Effector CD4-positive, alpha-beta T cell (primary cell): ENCODE results near the gene NDFIP2.

Experiments used
- DNase-seq: peaks from one replicate; pipeline ENCODE4 v3.0.0-alpha.2; 2020

The NDFIP2 gene

DNA sequence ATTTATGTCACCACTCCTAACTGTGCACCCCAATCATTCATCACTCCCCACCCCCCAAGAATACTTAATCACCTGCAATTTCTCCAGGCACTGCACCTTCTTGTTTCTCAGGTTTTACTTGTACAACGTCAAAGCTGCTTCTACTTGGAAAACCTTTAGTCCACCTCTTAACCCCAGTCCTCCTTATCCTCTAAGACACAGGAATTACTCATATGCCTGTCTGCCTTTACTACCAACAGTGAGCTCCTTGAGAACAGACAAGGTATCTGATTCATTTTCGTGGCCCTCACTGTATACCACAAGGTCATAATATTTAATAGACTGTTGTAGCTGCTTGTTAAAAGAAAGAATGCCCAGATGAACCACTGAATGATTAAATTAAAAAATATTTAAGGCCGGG lies 21.0 kb upstream of the NDFIP2 start:
- no peak for DNase-seq

DNA sequence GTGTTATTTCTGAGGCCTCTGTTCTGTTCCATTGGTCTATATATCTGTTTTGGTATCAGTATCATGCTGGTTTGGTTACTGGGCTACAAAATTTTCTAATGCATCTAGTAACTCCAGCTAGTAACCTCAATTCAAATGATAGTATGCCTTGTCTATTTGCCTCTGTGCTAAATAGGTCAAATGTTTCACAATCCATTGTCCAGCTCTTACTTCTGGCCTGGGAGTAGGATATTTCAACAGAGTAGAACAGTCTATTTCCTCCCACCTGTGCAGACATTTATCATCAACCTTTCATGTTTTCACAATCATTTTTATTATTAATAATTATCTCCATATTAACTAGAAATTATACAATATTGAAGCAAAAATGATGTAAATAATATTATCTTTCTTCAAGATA lies 18.1 kb upstream of the NDFIP2 start:
- no peak for DNase-seq

DNA sequence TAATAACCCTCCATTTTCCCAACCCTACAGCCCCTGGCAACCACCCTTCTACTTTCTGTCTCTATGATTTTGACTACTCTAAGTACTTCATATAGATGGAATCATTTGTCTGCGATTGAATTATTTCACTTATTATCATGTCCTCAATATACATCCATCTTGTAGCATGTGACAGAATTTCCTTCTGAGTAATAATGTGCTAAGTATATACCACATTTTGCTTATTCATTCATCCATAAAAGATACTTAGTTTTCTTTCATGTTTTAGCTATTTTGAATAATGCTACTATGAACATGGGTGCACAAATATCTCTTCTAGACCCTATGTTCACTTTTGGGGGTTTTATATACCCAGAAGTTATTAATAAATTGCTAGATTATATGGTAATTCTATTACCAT lies 17.4 kb upstream of the NDFIP2 start:
- DNase-seq, result no peak

DNA sequence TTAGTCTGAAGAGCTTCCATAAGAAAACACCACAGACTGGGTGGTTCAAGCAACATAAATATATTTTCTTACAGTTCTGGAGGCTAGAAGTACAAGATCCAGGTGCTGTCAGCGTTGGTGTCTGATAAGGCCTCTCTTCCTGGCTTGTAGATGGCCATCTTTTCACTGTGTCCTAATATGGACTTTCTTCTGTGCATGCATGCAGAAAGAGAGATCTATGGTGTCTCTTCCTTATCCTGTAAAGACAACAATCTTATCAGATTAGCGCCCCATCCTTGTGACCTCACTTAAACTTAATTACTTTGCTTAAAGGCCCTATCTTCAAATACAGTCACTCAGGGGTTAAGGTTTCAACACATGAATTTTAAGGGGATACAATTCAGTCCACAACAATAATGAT lies 14.1 kb upstream of the NDFIP2 start:
- DNase-seq, result no peak

DNA sequence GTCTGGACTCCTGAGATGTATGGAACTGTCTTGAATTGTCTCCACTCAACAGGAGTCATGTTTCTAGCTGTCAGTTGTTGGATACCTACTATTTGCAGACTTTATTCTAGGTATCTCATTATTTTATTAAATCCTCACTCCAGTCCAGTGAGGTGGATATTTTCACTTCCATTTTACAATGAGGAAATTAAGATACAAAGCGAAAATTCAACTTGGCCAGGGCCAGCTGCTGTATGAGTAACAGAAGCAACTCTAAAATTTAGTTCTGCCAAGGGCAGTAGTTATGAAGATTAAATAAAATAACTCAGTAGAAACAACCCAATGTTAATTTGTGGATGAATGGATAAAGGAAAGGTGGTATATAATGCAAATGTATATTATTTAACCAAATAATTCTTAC lies 12.6 kb upstream of the NDFIP2 start:
- no peak for DNase-seq

DNA sequence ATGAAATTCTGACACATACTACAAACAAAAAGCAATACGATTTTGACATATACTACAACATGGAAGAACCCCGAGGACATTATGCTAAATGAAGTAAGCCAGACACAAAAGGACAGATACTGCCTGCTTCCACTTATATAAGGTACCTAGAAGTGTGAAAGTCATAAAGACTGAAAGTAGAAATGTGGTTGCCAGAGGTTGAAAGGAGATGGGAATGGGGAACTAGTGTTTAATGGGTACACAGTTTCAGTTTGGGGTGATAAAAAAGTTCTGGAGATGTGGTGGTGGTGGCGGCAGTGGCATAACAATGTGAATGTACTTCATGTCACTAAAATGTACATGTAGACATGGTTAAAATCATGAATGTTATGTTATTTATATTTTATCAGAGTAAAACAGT lies 12.1 kb upstream of the NDFIP2 start:
- no peak for DNase-seq

DNA sequence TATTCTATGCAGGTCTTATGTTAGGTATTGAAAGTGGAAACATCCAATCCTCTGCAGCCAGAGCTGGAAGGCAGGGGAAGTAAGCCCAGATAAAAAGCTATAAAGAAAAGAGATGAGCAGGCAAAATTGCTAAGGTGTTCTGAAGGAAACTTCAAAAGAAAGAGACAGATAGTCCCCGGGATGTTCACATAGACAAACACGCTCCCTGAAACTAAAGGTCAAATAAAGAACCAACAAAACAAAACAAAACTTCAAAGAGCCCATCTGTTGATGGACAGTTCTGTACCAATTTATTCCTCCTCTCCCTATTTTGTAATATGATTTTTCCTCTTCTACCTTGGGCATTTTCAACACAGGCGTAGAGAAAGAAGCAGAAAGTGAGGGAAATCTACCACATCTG lies 11.3 kb upstream of the NDFIP2 start:
- no peak for DNase-seq

DNA sequence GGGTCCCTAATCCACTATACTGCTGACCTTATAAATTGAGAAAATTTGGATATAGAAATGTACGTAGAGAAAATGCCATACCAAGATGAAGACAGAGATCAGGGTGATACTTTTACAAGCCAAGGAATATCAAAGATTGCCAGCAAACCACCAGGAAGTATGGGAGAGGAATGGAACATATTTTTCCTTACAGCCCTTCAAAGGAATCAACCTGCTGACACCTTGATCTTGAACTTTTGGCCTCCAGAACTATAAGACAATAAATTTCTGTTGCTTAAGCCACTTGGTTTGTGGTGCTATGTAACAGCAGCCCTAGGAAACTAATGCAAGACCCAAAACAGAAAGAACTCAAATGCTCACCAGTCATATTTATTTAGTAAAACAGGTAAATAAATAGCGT lies 10.3 kb upstream of the NDFIP2 start:
- DNase-seq, result no peak

DNA sequence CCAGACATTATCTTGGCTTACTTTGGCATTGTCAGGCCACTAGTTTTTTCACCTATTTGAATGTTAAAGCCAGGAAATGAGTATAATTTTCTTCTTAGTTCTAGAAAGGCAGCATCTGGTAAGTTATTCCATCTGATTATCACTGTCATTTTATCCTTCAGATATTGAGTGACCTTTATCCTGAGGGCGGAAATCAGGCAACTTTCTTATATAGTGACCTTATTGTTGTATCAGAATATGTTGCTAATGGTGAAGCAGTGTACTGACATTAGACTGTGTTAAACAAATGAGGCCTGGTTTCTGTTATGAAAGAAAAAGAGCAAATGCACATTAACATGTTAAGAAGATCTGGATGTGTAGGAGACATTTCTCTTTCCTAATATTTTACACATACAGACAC lies 5.4 kb upstream of the NDFIP2 start:
- DNase-seq, result no peak

DNA sequence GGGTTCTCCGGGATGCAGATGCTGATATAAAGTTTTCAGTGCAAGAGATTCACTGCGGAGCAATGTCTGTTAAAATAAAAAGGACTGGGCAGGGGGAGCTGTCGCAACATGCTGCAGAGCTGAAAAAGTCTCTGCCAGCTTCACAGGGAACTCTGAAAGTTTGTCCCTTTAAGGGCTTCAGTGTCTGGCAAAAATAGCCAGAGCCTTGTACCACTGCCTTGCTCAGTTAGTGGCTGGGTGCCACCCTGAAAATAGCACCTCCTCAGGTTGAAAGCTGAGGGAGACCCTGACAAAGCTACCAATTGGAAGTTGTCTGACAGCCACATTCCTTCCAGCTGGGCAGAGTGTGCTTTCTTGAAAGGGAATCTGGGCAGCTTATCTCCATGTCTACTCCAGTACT lies 3.0 kb upstream of the NDFIP2 start:
- DNase-seq, result no peak

DNA sequence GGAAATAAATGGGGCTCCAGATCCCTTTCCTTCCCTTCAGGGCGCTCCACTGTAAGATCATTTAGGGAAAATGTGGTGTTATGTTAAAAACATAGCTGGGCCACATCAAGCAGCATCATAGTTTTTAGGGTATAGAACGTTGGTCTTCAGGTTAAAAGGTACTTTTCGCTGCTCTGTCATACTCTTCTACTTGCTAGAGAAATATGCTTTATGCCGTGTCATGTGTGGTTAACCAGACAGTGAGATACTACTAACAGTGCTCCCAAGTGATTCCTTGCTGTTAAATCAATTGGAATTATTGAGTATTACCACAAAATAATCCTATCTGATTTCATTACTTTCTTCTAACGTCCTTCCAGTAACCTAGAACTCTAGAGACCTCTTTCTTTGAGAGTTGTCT lies 1.1 kb upstream of the NDFIP2 start:
- DNase-seq, result no peak

DNA sequence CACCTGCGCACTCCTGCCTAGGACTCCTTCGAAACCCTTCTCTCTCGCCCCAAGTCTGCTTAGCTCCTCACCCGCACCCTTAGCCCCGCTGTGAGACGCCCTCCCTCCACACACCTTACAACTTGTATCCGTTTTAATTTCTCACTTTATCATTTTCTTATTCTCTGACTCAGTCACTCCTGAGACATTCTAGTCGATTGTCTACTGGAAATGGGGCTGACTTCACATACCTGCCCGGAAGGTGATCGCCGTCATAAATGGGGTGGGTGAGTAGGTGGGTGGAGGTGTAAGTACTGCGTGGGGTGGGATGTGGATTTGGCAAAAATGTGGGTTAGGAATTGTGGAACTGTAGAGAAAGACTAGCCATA lies 714 bp downstream of the NDFIP2 start:
- DNase-seq, result peak; percentile 24

DNA sequence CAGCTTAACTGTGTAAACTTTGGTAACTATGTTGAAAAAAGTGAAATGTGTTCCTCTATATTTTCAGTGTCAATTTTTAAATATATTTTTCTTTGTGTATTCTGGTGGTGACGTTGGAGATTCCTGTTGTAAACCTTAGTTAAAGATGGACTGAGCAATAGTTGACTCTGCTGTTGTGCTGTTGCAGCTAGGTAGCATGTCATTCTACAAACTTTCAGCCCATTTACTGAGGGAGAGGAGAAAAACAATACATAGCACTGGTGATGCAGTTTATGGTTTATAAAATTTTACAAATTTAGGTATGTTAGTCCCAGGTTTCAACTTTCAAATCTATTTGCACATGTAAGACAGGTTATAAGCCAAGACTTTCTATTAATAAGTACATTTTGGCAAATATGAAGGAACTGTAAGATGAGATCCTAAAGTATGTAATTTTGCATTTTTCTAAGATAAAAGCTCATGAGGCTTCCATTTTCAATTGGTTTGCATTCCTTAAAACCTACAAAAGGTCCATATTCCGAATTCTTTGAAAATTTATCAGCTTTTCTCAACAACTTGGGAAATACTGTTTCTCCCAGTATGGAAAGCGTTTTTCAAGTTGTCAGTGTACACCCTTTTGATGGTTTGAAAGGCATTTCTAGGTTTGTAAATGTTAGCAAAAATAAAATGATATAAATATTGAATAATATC lies 1.5 kb downstream of the NDFIP2 start:
- no peak for DNase-seq

DNA sequence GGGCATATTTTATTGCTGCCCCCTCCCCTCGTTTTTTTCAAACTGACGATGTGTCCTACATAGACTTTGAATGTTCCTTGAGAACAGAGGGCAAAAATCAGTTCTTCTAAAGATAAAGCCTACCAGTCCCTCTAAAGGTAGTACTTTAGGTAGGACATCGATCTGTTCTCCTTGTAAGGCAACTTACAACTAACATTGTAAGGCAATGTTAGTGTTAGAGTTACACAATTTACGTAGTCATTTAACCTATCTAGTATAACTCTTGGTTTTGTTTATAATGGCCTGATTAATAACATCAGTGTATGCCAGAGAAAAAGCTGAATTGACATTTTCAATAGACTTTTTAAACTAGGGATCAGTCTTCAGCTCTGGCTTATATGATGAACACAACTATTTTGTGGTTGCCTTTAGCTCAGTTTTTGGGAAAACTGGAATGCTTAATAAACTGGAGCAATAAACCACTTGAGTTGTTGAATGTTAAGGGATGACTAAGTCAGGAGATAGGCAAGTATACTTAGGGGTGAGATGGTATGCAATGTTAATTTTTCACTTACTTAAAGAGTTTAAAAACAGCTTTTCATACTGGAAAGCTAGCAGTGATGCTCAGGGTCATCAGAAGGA lies 2.2 kb downstream of the NDFIP2 start:
- DNase-seq, result no peak

DNA sequence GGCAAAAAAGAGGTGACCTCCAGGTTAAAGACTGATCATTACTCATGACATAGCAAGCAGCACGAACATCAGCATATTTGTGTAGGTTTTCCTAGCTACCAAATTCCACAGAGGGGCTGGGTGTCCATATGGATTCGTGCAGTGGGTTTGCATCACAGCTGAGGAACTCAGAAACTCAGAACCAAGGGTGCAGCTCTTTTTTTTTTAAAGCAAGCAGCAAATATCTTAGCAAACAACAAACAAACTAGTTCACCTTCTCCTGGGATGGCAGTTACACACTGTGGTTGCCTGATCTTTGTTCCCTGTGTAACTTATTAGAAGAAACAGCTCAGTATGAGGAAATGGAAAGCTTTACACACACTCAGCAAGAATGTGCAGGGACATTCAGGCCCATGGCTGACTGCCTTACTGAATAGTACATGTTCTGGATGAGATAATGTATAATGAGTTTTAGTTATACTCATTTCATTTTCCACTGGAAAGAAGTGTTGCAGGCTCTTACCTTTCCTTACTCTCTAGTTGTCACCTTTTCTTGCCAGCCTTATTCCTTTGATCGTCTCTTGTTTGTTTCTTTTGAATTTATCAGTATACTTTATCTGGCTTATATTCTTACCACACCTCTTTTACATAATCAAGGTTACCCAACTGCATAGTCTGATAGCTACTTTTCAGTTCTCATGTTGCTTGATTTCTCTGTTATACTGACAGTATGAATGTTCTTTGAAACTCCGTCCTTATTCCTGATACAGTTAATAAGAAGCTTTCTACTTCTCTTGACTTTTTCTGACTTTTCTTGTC lies 4.3 kb downstream of the NDFIP2 start:
- DNase-seq, result no peak

DNA sequence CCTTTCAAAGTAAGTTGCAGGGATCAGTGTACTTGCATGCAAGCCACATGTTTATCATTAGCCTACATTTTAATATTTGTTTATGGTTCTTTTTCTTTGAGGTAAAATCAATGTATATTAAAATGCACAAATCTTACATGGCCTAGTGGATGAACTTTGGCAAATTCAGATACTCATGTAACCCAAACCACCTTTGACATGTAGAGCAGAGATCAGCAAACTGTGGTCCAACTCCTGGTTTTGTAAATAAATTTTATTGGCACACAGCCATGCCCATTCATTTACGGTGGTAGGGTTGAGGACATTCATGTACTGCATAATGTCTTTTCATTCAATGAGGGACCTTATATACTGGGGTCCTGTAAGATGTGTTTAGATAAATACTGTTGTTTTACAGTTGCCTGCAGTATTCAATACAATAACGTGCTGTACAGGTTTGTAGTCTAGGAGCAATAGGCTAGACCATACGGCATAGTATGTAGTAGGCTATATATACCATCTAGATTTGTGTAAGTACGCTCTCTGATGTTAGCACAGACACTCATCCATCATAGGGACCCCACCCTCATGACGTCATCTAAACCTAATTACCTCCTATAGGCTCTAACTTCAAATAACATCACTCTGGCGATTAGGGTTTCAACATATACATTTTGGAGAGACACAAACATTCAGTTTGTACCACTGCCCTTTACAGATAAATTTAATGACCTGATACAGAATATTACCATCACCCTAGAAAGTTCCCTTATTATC lies 5.7 kb downstream of the NDFIP2 start:
- DNase-seq, result no peak

DNA sequence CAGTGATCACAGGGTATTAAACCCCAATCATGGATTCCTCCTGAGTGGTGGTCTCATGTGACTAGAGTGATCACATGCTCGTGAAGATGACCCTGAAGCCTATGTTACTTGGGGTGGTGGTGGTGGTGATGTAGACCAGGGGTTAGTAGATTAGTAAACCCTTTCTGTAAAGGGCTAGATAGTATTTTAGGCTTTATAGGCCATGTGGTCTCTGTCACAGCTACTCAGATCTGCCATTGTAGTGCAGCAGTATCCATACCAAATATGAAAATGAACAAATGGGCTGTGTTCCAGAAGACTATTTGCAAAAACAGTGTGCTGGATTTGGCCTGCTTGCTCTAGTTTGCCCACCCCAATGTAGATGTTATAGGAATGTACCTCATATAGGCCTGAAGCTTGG lies 9.4 kb downstream of the NDFIP2 start:
- no peak for DNase-seq

DNA sequence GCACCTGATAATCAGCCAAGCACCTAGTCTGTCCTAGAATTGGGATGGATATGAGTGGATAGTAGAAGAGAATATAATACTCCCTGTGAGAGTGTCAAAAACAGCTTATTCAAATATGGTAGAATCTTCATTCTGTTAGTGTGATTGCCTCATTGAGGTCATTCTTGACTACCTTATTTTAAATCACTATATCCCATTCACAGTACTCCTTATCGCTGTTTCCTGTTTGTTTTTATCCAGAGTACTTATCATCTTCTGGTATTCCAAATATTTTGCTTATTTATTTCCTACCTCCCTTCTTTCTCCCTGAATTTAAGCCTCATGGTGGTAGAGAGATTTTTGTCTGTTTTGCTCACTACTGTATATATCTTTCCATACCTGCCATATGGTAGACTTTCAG lies 9.9 kb downstream of the NDFIP2 start:
- DNase-seq, result no peak

DNA sequence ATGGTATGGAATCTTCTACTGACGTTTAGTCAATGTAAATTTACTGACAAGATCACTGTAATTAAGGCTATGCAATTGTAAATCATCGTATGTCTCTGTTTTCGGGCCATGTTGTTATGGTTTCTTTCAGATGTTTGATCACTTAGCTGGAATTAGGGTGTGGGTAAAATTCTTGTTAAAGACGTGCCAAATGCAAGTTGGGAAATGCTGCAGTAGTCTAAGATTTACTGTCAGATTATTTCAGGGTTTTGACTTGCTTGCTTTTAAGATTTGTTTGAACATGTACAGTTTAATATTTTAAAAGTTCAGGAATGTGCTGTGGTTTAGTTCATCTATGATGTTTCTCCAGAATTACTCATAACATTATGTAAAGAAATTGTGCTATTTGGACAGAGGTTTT lies 10.8 kb downstream of the NDFIP2 start:
- DNase-seq, result no peak

DNA sequence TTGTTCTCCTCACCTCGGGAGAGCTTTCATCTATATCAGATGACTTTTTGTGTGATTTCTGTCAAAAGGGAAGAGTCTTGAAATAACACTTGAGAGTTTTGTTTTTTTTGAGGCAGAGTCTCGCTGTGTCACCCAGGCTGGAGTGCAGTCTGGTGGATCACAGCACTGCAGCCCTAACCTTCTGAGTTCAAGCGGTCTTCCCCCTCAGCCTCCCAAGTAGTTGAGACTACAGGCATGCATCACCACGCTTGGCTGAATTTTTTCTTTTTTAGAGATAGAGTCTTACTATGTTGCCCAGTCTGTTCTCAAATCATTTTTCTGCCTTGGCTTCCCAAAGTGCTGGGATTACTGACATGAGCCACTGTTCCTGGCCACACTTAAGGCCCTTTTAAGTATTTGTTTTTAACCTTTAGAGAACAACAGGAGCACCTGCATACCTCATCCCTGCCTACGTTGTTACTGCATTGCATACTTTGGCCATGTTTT lies 11.4 kb downstream of the NDFIP2 start:
- no peak for DNase-seq

DNA sequence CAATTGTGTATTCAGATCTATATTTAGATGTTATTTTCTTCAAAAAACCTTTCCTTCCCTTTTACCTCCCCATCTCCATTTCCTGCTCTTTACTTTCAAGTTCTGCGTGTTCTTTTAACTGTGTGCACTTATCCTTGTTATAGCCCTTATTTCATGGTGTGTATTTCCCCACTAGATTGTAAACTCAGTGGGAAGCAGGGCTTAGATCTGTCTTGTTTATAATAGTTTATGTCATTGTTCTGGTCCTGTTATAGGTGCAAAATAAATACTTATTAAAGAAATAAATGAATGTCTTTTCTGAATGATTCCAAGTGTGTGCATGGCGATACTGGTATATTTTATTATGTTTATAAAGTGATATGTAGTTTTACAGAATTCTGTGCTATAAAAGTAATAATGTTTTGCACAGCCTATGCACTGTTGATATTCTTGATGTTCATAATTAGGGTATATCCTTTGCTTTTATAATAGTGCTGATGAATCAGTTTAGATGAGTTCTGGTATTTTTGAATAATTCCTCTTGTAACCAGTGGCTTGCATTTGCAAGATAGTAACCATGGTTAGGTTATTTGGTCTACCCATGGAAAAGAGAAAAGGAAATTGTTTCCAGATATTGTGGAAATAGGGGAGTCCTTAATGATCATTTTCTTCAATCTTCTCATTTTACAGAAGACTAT lies 12.1 kb downstream of the NDFIP2 start:
- DNase-seq, result no peak

DNA sequence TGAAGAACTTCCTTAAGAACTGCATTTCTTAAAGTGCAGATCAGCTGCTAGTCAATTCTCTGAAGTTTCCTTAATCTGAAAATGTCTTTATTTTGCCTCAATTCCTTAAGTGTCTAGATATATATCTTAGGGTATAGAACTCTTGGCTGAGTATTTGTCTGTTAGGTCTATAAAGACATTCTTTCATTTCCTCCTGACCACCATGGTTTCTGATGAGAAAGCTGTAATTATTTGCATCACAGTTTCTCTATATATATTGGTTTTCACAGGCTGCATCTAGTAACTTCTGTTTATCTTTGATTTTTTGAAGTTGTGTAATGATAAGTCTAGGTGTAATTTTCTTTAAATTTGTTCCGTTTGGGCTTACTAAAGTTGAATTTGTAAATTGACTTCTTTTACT lies 15.2 kb downstream of the NDFIP2 start:
- DNase-seq, result no peak

DNA sequence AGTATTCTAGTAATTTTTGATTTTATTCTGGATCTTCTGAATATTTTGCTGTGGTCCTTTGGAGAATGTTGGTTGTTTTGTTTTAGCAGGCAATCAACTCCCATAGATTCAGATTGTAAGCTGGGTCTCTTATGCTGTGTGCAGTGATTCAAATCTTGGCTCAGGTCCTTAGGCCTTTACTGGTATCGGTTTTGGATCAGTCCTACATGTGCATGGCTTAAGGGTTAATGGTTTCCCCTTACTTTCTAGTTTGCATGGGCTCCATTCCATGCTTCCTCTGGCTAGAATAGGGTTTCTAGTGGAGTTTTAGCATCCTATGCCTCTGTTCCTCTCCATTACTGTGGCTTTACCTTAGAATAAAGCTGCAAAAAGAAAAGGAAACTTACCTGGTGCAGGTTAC lies 16.1 kb downstream of the NDFIP2 start:
- DNase-seq, result no peak
